ENCODE measurements around the gene ADORA1. TPM values are rescaled to one million over a fixed set of nuclear protein-coding genes. Genes with fewer than 3 reads are reported as not detected.

Gene ADORA1
- total RNA-seq, 2 experiments from 2014 or later = not detected

DNA sequence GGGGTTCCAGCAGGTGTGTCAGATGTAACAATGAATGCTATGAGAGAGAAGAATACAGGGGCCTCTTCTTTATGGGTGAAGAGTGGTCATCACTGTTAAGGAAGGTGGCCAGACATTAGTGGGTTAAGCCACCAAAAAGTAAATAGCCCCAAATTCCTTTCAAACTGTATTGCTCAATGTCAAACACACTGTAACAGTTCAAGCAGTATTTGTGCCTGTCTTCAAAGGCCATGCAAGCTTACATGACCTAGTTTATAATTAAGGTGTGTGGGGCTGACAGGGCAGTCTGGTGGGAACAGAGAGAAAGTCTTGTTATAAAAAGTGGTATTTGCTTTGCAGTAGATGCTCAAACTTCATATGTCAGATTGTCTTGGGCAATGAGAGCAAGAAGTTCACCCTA is 83.5 kb downstream of the ADORA1 start:
- H3K9me3 Mint-ChIP-seq (ENCODE audit: low read depth) = no peaks in the 10 kb centered on the region
- no peak overlapping the region for H3K27ac Mint-ChIP-seq
- ATAC-seq (no peak), DNase-seq (no peak)
- peaks cover 20% of the 10 kb centered on the region for H3K27me3 Mint-ChIP-seq
- H3K4me3 Mint-ChIP-seq = no peak overlapping the region
- H3K36me3 Mint-ChIP-seq = no peaks in the 10 kb centered on the region
- CTCF ChIA-PET = interaction anchor here (1.9 kb wide), 1 partner anchor 56 kb away, joined by 5 read pairs; no protein-coding TSS in a partner anchor
- H3K4me1 Mint-ChIP-seq = peaks cover 3% of the 10 kb centered on the region

DNA sequence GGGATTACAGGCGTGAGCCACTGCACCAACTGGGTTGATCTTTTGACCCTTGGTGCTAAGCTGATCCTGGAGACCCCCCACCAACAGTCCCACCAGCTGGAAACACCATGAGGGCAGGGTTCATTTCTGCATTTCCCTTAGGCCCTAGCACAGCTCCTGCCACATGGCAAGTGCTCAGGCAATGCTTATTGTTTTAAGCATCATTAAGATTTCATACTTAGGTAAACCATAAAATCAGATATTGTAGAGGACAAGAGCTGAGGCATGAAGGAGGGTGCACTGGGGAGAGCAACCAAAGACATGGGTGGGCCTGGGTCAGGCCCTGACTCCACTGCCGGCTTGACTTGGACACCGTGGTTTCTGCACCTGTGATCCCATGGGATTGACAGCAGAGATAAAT is 84.3 kb downstream of the ADORA1 start:
- peaks cover 3% of the 10 kb centered on the region for H3K4me1 Mint-ChIP-seq
- ATAC-seq (no peak), DNase-seq (no peak)
- CTCF ChIA-PET = no interaction called here
- H3K27ac Mint-ChIP-seq = no peak overlapping the region
- no peak overlapping the region for H3K4me3 Mint-ChIP-seq
- H3K27me3 Mint-ChIP-seq = peaks cover 25% of the 10 kb centered on the region
- no peaks in the 10 kb centered on the region for H3K9me3 Mint-ChIP-seq (ENCODE audit: low read depth)
- H3K36me3 Mint-ChIP-seq = no peaks in the 10 kb centered on the region

DNA sequence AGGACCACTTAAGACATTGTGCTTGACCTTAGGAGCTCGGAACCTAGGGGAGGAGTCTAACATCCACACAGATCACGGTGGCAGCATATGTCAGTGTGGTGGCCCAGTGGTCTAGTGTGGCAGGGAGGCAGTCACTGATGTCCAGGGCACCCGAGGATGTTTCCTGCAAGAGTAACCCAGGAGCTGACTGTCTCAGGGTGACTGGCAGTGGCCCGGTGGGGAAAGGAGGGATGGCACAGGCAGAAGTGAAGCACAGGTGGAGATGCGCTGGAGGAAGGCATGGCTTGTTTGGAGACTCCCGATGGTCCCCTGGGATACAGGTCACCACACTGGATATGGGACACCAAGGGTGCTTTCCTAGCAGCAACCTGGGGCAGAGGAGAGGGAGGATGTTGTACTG is 85.6 kb downstream of the ADORA1 start:
- ATAC-seq (no peak), DNase-seq (no peak)
- no peak overlapping the region for H3K4me3 Mint-ChIP-seq
- no peaks in the 10 kb centered on the region for H3K36me3 Mint-ChIP-seq
- no peaks in the 10 kb centered on the region for H3K4me1 Mint-ChIP-seq
- CTCF ChIA-PET = interaction anchor here (7.8 kb wide), 1 partner anchor 172 kb away, joined by 106 read pairs; no protein-coding TSS in a partner anchor
- peaks cover 27% of the 10 kb centered on the region for H3K27me3 Mint-ChIP-seq
- H3K9me3 Mint-ChIP-seq (ENCODE audit: low read depth) = no peaks in the 10 kb centered on the region
- H3K27ac Mint-ChIP-seq = no peak overlapping the region

DNA sequence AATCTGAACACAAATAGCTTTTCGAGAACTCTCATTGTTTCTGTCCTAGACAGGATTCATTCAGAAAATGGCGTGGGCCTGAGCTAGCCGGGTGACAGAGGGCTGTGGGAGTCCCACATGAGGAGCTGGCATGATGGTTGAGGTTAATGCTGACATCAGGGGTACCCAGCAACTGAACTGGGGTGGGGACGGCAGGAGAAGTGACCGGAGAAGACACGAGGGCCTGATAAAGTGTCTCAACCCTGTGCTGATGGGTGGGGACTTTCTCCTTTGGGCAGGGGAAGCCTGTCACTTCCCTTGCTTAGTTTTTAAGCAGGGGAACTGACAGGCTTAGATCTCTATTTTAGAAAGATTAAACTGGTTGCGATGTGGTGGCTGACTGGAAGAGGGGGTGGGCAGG is 87.3 kb downstream of the ADORA1 start:
- H3K4me1 Mint-ChIP-seq = no peaks in the 10 kb centered on the region
- no peaks in the 10 kb centered on the region for H3K36me3 Mint-ChIP-seq
- H3K27ac Mint-ChIP-seq = no peak overlapping the region
- ATAC-seq (no peak), DNase-seq (no peak)
- no peak overlapping the region for H3K4me3 Mint-ChIP-seq
- CTCF ChIA-PET = interaction anchor here (0.6 to 7.8 kb wide), 9 partner anchors 10 to 273 kb away, joined by 3 to 106 read pairs (median 3); no protein-coding TSS in a partner anchor
- peaks cover 26% of the 10 kb centered on the region for H3K27me3 Mint-ChIP-seq
- H3K9me3 Mint-ChIP-seq (ENCODE audit: low read depth) = no peaks in the 10 kb centered on the region

DNA sequence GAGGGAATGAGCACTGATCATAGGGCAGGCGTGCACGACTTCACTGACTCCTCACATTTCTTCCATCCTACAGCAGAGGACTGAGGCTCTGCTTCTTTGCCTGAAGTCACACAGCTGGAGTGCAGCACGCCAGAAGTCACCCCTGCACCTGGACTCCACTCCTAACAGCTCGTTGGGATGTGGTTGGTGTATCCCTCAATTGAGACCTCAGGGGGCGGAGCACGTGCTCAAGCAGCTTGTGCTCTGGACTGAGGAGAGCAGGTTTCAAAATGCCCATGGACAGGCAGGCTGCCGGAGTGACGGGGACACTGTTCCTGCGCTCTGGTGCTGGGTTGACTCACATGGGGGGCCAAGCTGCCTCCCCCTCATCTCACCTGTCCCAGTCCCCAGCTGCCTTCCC is 88.0 kb downstream of the ADORA1 start:
- peaks cover 20% of the 10 kb centered on the region for H3K27me3 Mint-ChIP-seq
- H3K36me3 Mint-ChIP-seq = no peaks in the 10 kb centered on the region

DNA sequence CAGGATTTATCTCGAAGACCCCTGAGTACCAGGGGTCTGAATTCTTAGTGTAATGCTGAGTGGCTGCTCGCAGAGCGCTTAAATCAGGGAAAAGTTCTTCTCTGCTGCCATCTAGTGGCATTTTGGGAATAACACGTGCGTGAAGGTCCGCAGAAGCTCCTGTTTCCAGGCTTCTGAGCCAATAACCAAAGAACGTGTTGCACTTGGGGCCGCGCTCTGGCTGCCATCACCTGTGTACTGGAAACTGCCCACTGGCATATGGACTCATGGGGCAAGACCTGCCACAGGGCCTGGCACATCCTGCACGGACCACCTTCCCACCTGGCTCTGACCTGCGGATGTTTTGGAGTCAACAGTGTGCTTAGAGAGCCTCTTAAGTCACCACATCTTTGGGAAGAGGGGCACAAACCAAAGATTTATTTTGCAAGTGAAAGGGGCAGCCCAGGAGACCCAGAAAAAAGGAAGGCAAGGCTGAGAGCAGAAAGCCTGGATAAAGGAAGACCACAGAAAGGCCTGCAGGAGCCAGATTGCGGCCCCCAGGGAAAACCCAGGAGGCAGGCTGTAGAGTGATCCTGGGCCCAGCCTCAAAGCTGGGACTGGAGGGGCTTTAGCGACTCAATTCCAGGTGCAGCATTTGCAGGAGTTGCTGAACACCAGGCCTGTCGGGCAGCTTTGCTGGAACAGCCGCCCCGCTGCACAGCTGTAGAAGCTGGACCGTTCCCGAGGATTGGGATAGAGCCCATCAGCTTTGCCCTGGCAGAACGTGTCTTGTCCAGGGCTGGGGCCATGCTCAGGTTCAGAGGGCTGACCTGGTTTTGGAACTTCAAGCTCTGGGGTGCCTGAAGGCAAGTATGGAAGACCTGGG is 89.0 kb downstream of the ADORA1 start:
- Mint-ChIP-seq H3K27ac (no peak overlapping the region), H3K36me3 (no peaks in the 10 kb centered on the region), H3K27me3 (peaks cover 20% of the 10 kb centered on the region), H3K9me3 (ENCODE audit: low read depth) (no peaks in the 10 kb centered on the region), H3K4me1 (no peaks in the 10 kb centered on the region), H3K4me3 (no peak overlapping the region)
- DNase-seq (peak; percentile 66), ATAC-seq (peak; percentile 70)
- CTCF ChIA-PET = interaction anchor here (0.6 to 7.8 kb wide), 39 partner anchors 8 to 277 kb away, joined by 3 to 106 read pairs (median 4); partner anchors contain the start of gene PPFIA4

More for the DNA sequence above, 88.0 kb downstream of the ADORA1 start:
- H3K4me3 Mint-ChIP-seq = no peak overlapping the region
- no peaks in the 10 kb centered on the region for H3K4me1 Mint-ChIP-seq
- CTCF ChIA-PET = interaction anchor here (0.6 to 7.8 kb wide), 33 partner anchors 7 to 273 kb away, joined by 3 to 106 read pairs (median 4); partner anchors contain the start of gene PPFIA4
- ATAC-seq (no peak), DNase-seq (no peak)
- H3K9me3 Mint-ChIP-seq (ENCODE audit: low read depth) = no peaks in the 10 kb centered on the region
- H3K27ac Mint-ChIP-seq = no peak overlapping the region

Other genes with a start within 250 kb of the ADORA1 start
- 10 to 100 TPM; 11.5 to 15.3 TPM for gene RABIF, start 238.6 kb upstream of the ADORA1 start, total RNA-seq
- 10 to 100 TPM; 30.8 to 32.7 TPM for gene KLHL12, start 200.5 kb upstream of the ADORA1 start, total RNA-seq
- 10 to 100 TPM; 71.8 to 79.2 TPM for gene ADIPOR1, start 169.4 kb upstream of the ADORA1 start, total RNA-seq
- 10 to 100 TPM; 17.5 to 19.2 TPM for gene CYB5R1, start 160.5 kb upstream of the ADORA1 start, total RNA-seq
- gene TMEM183A, start 120.4 kb upstream of the ADORA1 start, total RNA-seq = 10 to 100 TPM; 75.7 to 78.7 TPM
- gene PPFIA4, start 101.2 kb upstream of the ADORA1 start, total RNA-seq = 10 to 100 TPM in 1 of 2 experiments, 1 to 10 TPM in 1; 4.6 to 17.9 TPM
- not detected for gene MYOG, start 41.7 kb upstream of the ADORA1 start, total RNA-seq
- gene MYBPH, start 48.1 kb downstream of the ADORA1 start, total RNA-seq = not detected
- gene CHI3L1, start 59.0 kb downstream of the ADORA1 start, total RNA-seq = not detected
- under 1 TPM; 0.41 to 0.94 TPM for gene CHIT1, start 101.9 kb downstream of the ADORA1 start, total RNA-seq
- 100 to 1,000 TPM in 1 of 2 experiments, 10 to 100 TPM in 1; 72.2 to 142 TPM for gene BTG2, start 177.8 kb downstream of the ADORA1 start, total RNA-seq
- gene FMOD, start 223.4 kb downstream of the ADORA1 start, total RNA-seq = under 1 TPM in 1 of 2 experiments, not detected in 1; 0.19 TPM

All from activated CD8-positive, alpha-beta memory T cell treated with anti-CD3 and anti-CD28 coated beads, Interleukin-2, amount 10 ng/mL, durations not matched to agents 7 days and 5 days (primary cell).